Activated effector memory CD4-positive, alpha-beta T cell treated with Interleukin-2 at 50 U/mL for 16 hours (primary cell): ENCODE data around the gene PHLDA2.
"Not testable (repeated sequence)": the region's sequence is repeated elsewhere in the genome, so short reads cannot be mapped to it uniquely, and the experiment has no call there.

ENCODE experiments used
- DNase-seq: peaks from one replicate; pipeline ENCODE4 v3.0.0-alpha.2; 2020

The PHLDA2 gene

DNA sequence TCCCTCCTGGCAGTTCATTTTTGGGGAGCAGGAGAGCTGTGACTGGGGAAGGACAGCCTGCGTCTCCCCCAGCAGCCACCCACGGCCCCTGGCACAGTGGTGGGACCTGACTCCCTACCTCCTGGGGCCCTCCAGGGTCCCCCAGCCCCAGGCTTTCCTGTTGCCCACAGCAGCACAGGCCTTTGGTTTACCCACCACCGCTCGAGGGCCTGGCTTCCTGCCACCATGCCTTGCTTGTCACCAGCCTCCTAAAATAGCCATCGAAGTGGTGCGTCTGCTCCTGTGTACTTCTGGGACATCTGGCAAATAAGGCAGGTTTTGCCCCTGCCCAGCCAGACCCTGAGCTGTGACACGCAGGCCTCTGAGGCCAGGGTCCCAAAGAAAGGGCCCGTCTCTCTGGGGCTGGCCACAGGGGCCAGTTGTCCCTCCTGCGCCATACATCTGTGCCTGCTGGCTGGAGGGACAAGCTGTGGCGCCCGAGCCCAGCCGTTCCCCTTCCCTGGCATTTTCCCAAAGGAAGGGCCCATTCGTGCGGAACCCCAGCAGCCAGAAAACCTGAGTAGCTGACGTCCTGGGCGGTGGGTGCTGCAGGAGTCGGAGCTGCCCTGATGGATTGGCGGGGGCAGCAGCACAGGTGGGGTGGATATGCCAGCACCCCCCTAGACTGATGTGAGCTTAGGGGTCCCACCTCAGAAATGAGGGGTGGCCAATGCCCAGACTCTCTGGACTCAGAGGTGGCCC is 14.6 kb downstream of the PHLDA2 start:
- no peak for DNase-seq

DNA sequence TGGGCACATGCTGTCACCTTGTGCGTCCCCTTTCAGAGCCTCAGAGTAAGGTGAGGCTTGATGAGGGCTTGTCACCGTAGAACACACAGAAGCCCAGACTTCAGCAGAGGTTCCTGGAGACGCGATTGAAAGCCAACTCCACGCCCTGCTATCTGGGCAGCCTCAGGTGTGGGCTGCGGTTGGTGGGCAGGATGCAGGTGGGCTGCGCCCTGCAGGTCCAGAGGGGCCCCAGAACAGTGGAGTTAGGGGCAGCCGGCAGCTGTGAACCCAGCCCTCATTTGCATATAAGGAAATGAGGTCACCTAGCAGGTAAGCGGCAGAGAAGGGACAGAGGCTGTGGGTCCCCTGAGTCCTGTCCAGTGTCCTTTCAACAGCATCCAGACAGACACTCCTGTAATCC is 15.4 kb downstream of the PHLDA2 start:
- no peak for DNase-seq

DNA sequence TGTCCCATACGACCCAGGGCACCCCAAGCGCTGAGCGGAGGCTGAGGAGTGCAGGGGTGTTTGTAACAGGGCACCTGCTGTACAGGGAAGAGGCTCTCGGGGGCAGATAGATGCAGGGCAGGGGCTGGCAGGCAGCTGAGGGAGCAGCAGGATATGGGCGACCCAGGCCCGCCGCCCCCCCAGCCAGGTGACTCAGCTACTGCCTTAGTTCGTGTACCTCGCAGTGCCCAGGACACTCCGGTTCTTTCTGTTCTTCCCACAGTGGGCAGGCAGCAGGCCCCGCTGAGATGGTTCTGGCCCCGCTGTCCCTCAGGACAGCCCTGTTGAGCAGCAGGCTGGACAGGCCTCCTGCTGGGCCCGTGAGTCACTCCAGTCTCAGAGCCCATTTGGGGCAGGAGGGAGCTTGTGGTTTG is 16.2 kb downstream of the PHLDA2 start:
- DNase-seq, result no peak

DNA sequence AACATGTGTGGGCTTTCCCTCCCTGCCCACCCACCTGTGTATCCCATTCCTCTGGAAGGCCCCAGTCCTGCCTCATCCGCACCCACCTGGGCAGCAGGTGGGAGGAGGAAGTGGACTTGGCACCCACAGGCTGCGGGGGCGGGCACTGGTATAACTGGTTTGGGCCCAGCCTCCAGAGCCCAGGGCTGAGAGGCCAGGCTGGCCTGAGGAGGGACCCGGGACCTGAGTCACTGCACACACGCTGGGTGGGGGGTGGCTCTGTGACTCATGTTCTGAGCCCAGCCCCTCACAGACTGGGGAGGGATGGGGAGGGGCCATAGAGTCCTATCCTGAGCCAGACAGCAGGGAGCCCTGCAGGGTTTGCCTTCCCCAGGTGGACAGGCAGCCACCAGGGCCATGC is 16.7 kb downstream of the PHLDA2 start:
- DNase-seq, result no peak

GRCh38 chr11:2911785-2912391 is 17.3 kb downstream of the PHLDA2 start:
- DNase-seq, result no peak

- no peak for DNase-seq
Measured at GRCh38 chr11:2911088-2911784, 18.0 kb downstream of the PHLDA2 start.

- DNase-seq, result no peak
Measured at GRCh38 chr11:2910401-2910955, 18.7 kb downstream of the PHLDA2 start.

- DNase-seq, result no peak
Measured at GRCh38 chr11:2909133-2909902, 19.9 kb downstream of the PHLDA2 start.

DNA sequence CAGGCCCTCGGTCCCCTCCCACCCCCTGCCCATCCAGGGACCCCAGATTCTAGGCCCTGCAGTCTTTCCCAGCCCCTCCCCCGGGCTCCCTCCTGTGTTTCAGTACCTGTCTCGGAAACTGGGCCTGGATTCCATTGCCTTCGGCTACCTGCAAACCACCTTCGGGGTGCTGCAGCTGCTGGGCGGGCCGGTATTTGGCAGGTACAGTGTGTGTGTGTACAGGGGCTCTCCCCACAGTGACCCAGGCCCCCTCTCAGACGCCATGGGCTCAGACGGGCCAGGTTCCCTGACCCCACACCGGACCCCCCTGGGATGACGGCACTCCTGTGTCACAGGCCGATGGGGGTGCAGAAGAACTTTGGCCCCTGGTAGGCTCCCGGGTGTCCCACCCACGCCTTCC is 21.1 kb downstream of the PHLDA2 start:
- no peak for DNase-seq

GRCh38 chr11:2905299-2905698 is 23.9 kb downstream of the PHLDA2 start:
- DNase-seq, result not testable (repeated sequence)

- no peak for DNase-seq
Measured at GRCh38 chr11:2904153-2905052, 24.8 kb downstream of the PHLDA2 start.

- DNase-seq, result no peak
Measured at GRCh38 chr11:2903672-2904011, 25.6 kb downstream of the PHLDA2 start.

DNA sequence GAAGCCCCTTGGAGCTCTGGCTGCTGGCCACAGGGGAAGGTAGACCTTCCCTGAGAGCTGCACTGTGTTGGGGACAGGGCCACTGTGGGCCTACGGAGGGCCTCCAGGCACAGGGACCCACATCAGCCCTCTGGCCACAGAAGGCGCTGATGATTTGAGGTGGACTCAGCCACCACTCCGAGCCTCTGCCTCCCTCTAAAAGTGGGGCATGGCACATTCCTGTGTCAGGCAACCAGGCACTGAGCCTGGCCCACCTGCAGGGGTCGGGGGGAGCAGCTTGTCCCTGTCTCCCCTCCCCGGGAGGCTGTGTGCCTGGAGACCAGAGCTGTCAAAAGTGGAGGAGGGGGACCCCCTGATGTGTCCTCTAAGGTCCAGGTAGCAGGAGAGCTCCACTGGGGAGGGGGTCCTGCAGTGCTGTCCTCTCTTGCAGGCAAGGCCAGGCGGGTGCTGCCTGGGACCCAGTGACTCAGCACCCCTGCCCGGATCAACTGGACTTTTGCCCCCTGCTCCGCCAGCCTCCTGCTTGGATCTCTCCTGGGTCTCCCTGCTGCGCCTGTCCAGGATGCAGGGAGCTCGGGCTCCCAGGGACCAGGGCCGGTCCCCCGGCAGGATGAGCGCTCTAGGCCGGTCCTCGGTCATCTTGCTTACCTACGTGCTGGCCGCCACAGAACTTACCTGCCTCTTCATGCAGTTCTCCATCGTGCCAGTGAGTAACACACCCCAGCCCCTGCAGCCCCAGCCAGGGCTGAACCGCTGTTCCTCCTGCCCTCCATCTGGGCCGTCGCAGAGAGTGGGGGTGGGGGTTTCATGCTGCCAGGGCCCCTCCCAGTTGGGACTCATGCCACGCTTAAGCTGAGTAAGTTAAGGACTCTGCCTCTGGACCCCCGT is 26.2 kb downstream of the PHLDA2 start:
- DNase-seq, result no peak

DNA sequence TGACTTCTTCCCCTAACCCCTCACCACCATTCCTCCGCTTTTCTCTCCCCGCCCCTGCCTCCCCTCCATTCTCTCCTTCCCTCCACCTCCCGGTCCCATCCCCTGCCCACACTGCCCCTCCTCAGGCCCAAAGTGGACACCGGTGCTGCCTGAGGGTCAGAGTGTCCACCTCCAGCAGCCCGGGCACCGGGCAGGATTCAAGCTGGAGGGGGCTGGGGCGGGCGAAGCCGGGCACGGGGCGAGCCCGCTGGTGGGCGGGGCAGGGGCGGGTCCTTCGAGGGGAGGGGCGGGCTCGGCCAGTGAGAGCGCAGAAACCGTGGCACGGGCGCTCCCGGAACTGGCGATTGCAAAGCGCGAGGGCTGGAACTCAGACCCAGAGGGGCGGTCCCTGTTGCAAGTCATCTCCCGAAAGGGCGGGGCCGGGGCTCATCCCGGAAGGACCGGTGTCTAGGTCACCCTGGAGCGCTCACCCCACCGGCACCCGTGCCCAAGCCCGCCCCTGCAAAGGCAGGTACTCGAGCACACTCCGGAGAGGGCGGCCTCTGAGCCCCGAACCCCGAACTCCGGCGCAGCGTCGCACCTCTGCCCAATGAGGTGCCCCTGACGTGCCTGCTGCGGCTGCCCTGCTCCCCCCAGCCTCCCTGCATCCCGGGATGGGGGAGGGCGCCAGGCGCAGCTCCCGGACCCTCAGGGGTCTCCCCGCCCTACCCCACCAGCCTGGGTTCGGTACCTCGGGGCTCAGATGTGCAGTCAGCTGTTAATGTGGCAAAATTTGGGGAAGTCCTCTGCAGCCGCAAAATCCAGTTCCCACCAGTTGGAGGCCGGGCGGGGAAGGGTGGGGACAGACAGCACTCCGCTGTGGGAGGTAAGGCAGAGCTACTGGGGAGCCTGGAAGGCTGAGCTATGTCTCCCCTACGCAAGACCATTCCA is 27.1 kb downstream of the PHLDA2 start:
- DNase-seq, result peak; percentile 87

DNA sequence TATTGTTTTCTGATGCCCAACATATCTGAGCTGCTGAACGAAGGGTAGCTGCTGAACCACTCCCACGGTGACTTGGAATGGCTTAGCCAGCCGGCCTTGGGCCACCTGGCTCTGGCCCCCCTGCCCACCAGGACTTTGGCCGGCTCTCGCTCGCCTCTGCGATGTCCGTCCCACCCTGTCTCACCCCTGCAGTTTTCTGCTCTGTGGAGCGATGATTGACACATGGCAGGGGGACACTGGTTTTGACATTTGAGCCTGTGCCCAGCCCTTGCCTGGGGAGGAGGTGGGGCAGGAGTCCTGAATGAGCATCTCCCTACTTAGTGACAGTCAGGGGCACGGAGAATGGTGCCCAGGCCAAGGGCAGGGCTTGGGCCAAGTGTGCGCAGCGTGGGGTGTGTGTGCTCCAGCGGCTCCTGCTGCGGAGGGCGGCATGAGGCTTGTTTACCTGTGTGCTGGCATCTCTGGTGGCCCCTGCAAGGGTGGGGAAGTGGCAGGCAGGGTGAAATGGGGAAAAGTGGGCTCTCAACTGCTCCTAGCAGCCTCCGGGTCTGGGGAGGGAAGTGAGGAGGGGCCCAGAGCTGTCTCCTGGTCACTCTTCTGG is 27.9 kb downstream of the PHLDA2 start:
- no peak for DNase-seq

DNA sequence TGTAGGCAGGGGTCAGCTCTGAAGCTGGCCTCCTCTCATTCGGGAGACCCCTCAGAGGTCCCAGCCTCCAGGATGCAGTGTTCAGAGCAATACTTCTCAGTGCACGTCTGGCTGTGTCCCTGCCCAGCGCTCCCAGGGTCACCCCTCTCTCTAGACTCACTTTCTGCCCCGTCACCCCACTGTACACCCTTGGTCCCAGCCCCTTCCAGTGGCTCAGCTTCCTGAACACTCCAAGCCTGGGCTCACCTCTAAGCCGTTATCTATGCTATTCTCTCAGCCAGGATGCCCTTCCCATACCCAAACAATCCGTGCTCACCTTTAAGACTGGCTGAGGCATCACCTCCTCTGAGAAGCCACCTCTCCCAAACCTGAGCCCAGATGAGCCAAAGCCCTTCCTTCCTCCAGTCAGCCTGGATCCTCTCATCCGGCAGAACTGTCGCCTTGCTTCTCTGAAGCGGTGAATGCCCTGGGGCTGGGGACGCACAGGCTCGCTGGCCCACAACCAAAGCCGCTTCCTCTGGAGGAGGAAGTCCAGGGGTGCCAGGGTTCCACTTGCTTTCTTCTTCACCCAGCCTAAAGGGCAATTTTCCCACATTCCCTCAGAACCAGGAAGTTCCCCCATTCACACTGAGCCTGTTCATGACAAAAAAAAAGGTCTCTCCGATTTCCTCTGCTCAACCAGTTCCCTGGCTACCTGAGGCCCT is 30.0 kb downstream of the PHLDA2 start:
- DNase-seq, result no peak

GRCh38 chr11:2898366-2899079 is 30.7 kb downstream of the PHLDA2 start:
- peak; percentile 47 for DNase-seq

- no peak for DNase-seq
Measured at GRCh38 chr11:2897048-2897447, 32.2 kb downstream of the PHLDA2 start.
